ENCODE measurements around the gene VPS13C. TPM values are rescaled to one million over a fixed set of nuclear protein-coding genes. Genes with fewer than 3 reads are reported as not detected.

VPS13C gene
- total and polyA plus RNA-seq, 2 experiments from 2014 or later, result 10.2 to 20.5 TPM

- TF ChIP-seq JUNB (IDR thresholded peaks at IDR 0.05; ENCODE audit: unreplicated experiment), result no peak
- no peak for TF ChIP-seq CREB1 (CRISPR knock-in tag; IDR thresholded peaks at IDR 0.05; ENCODE audit: low read depth)
- no peak for TF ChIP-seq REST (IDR thresholded peaks at IDR 0.05; ENCODE audit: unreplicated experiment)
- no peak for TF ChIP-seq ZNF114 (CRISPR knock-in tag; IDR thresholded peaks at IDR 0.05)
- TF ChIP-seq NANOG (IDR thresholded peaks at IDR 0.05; ENCODE audit: borderline replicate concordance), result no peak
- TF ChIP-seq ETS1 (IDR thresholded peaks at IDR 0.05), result no peak
These were observed 237.7 kb downstream of the VPS13C start (continued) for GRCh38 chr15:61822511-61822910.

- H3K27me3 Mint-ChIP-seq (ENCODE audit: insufficient read depth, low read depth, poor library complexity), result no peaks in the 10 kb centered on the region
- H3K9me2 ChIP-seq (ENCODE audit: insufficient read depth), result 0 out of 2 replicates have a peak, but pooled peaks cover 6% of the 10 kb centered on the region
- H3F3A ChIP-seq (replicated peaks; ENCODE audit: low read depth), result no peaks in the 10 kb centered on the region
- no peaks in the 10 kb centered on the region for H3K27me3 ChIP-seq (ENCODE audit: insufficient read depth)
- H3K27ac ChIP-seq (ENCODE audit: low read depth), result no peak overlapping the region
- ATAC-seq (no peak), DNase-seq (ENCODE audit: low spot score) (no peak)
- H3K36me3 ChIP-seq (ENCODE audit: insufficient read depth), result no peaks in the 10 kb centered on the region
- no peaks in the 10 kb centered on the region for H3K79me2 ChIP-seq (replicated peaks; ENCODE audit: insufficient read depth)
- no peak for TF ChIP-seq ETS1 (IDR thresholded peaks at IDR 0.05)
- no peak for TF ChIP-seq NANOG (IDR thresholded peaks at IDR 0.05; ENCODE audit: borderline replicate concordance)
- H3K4me2 ChIP-seq, result no peak overlapping the region
- H3K4me1 ChIP-seq (ENCODE audit: insufficient read depth), result 0 out of 2 replicates have a peak, but pooled peaks cover 2% of the 10 kb centered on the region
- no peak overlapping the region for H3K4me3 ChIP-seq
- H3K9me3 Mint-ChIP-seq, result no peaks in the 10 kb centered on the region; the same call in 2 of the 3 replicates
- no peak overlapping the region for H3K4me3 Mint-ChIP-seq
- H3K27ac Mint-ChIP-seq, result no peak overlapping the region
- H4K20me1 ChIP-seq (replicated peaks; ENCODE audit: insufficient read depth), result no peaks in the 10 kb centered on the region; the same call in 1 of the 2 replicates
- peaks cover 10% of the 10 kb centered on the region for H3K4me1 Mint-ChIP-seq
- no peak overlapping the region for H2AFZ ChIP-seq
- H3K36me3 Mint-ChIP-seq (ENCODE audit: low read depth), result no peaks in the 10 kb centered on the region
These were observed 239.3 kb downstream of the VPS13C start for GRCh38 chr15:61820951-61821350.

GRCh38 chr15:61820212-61820611 is 240.0 kb downstream of the VPS13C start:
- Mint-ChIP-seq H3K4me1 (peaks cover 12% of the 10 kb centered on the region), H3K9me3 (no peaks in the 10 kb centered on the region; the same call in 2 of the 3 replicates), H3K4me3 (no peak overlapping the region), H3K36me3 (ENCODE audit: low read depth) (no peaks in the 10 kb centered on the region), H3K27me3 (ENCODE audit: insufficient read depth, low read depth, poor library complexity) (no peaks in the 10 kb centered on the region), H3K27ac (no peak overlapping the region)
- no peaks in the 10 kb centered on the region for H3F3A ChIP-seq (replicated peaks; ENCODE audit: low read depth)
- H3K4me1 ChIP-seq (ENCODE audit: insufficient read depth), result 0 out of 2 replicates have a peak, but pooled peaks cover 3% of the 10 kb centered on the region
- ATAC-seq (no peak), DNase-seq (ENCODE audit: low spot score) (no peak)
- H3K4me2 ChIP-seq, result no peak overlapping the region
- H3K4me3 ChIP-seq, result no peak overlapping the region
- no peaks in the 10 kb centered on the region for H3K79me2 ChIP-seq (replicated peaks; ENCODE audit: insufficient read depth)
- H3K27ac ChIP-seq (ENCODE audit: low read depth), result no peak overlapping the region
- H3K36me3 ChIP-seq (ENCODE audit: insufficient read depth), result no peaks in the 10 kb centered on the region
- H3K9me2 ChIP-seq (ENCODE audit: insufficient read depth), result 0 out of 2 replicates have a peak, but pooled peaks cover 6% of the 10 kb centered on the region
- no peak overlapping the region for H2AFZ ChIP-seq
- no peaks in the 10 kb centered on the region for H3K27me3 ChIP-seq (ENCODE audit: insufficient read depth)
- H4K20me1 ChIP-seq (replicated peaks; ENCODE audit: insufficient read depth), result no peaks in the 10 kb centered on the region; the same call in 1 of the 2 replicates
- TF ChIP-seq CREB1 (CRISPR knock-in tag; IDR thresholded peaks at IDR 0.05; ENCODE audit: low read depth), result no peak
- TF ChIP-seq EZH2phosphoT487 (IDR thresholded peaks at IDR 0.05; ENCODE audit: unreplicated experiment), result no peak
- no peak for TF ChIP-seq ZNF331 (CRISPR knock-in tag; IDR thresholded peaks at IDR 0.05; ENCODE audit: low read depth)
- no peak for TF ChIP-seq NANOG (IDR thresholded peaks at IDR 0.05; ENCODE audit: borderline replicate concordance)
- TF ChIP-seq ZNF114 (CRISPR knock-in tag; IDR thresholded peaks at IDR 0.05), result no peak

All from GM23338 (cell line).